ENCODE results near the gene ABCD2. TPM values are rescaled to one million over a fixed set of nuclear protein-coding genes. Genes with fewer than 3 reads are reported as not detected.

Gene ABCD2
- polyA plus RNA-seq, 1 donor from 2014 or later: 0.43 TPM

DNA sequence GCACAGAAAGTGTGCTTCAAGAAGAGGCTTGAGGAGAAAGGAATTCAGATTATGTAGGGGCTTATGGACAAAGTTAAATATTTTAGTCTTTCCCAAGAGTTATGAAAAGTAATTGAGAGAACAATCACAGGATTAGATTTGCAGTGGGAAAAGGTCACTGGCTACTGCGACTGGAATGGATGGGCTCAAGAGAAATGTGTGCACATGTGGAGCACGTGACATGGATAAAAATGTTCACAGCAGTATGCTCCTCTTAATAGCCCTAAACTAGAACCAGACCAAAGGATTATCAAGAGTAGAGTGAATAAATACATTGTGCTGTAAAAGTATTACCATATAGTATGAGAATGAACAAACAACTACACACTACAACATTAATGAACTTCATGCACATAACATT, 78.1 kb downstream of the ABCD2 start:
- Histone ChIP-seq H4K20me1 (ENCODE audit: insufficient read depth) (no peaks in the 10 kb centered on the region), H2AFZ (ENCODE audit: low read depth, low read length) (no peak overlapping the region), H3K4me3 (ENCODE audit: low read length) (no peak overlapping the region), H3K79me2 (replicated peaks; ENCODE audit: insufficient read depth, low read length) (no peaks in the 10 kb centered on the region), H3K27ac (ENCODE audit: low read length) (no peak overlapping the region), H3K36me3 (ENCODE audit: insufficient read depth, low read length) (no peaks in the 10 kb centered on the region), H3K9me2 (ENCODE audit: insufficient read depth, low read length) (no peaks in the 10 kb centered on the region), H3F3A (ENCODE audit: insufficient read depth, low read length, poor library complexity, severe bottlenecking) (no peaks in the 10 kb centered on the region), H3K4me2 (ENCODE audit: low read length) (no peak overlapping the region), H3K9me3 (ENCODE audit: low read length) (no peaks in the 10 kb centered on the region), H3K27me3 (ENCODE audit: insufficient read depth, low read depth, low read length) (no peaks in the 10 kb centered on the region), H3K9ac (ENCODE audit: low read length) (no peak overlapping the region)
- TF ChIP-seq TAF1 (IDR thresholded peaks at IDR 0.05; ENCODE audit: low read depth) (no peak), EZH2 (IDR thresholded peaks at IDR 0.05; ENCODE audit: borderline replicate concordance, insufficient read depth, low read length, poor library complexity, severe bottlenecking) (no peak), RAD21 (conservative IDR thresholded peaks at IDR 0.05) (no peak), POLR2AphosphoS5 (IDR thresholded peaks at IDR 0.05) (no peak), SMC3 (conservative IDR thresholded peaks at IDR 0.05; ENCODE audit: poor library complexity) (no peak), EP300 (conservative IDR thresholded peaks at IDR 0.05; ENCODE audit: poor library complexity, severe bottlenecking) (no peak), MXI1 (conservative IDR thresholded peaks at IDR 0.05; ENCODE audit: poor library complexity, severe bottlenecking) (no peak)
- TF ChIP-seq, protein P1, sequence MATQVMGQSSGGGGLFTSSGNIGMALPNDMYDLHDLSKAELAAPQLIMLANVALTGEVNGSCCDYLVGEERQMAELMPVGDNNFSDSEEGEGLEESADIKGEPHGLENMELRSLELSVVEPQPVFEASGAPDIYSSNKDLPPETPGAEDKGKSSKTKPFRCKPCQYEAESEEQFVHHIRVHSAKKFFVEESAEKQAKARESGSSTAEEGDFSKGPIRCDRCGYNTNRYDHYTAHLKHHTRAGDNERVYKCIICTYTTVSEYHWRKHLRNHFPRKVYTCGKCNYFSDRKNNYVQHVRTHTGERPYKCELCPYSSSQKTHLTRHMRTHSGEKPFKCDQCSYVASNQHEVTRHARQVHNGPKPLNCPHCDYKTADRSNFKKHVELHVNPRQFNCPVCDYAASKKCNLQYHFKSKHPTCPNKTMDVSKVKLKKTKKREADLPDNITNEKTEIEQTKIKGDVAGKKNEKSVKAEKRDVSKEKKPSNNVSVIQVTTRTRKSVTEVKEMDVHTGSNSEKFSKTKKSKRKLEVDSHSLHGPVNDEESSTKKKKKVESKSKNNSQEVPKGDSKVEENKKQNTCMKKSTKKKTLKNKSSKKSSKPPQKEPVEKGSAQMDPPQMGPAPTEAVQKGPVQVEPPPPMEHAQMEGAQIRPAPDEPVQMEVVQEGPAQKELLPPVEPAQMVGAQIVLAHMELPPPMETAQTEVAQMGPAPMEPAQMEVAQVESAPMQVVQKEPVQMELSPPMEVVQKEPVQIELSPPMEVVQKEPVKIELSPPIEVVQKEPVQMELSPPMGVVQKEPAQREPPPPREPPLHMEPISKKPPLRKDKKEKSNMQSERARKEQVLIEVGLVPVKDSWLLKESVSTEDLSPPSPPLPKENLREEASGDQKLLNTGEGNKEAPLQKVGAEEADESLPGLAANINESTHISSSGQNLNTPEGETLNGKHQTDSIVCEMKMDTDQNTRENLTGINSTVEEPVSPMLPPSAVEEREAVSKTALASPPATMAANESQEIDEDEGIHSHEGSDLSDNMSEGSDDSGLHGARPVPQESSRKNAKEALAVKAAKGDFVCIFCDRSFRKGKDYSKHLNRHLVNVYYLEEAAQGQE (IDR thresholded peaks at IDR 0.05; ENCODE audit: borderline replicate concordance): no peak
- TF ChIP-seq, protein P2, sequence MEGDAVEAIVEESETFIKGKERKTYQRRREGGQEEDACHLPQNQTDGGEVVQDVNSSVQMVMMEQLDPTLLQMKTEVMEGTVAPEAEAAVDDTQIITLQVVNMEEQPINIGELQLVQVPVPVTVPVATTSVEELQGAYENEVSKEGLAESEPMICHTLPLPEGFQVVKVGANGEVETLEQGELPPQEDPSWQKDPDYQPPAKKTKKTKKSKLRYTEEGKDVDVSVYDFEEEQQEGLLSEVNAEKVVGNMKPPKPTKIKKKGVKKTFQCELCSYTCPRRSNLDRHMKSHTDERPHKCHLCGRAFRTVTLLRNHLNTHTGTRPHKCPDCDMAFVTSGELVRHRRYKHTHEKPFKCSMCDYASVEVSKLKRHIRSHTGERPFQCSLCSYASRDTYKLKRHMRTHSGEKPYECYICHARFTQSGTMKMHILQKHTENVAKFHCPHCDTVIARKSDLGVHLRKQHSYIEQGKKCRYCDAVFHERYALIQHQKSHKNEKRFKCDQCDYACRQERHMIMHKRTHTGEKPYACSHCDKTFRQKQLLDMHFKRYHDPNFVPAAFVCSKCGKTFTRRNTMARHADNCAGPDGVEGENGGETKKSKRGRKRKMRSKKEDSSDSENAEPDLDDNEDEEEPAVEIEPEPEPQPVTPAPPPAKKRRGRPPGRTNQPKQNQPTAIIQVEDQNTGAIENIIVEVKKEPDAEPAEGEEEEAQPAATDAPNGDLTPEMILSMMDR (IDR thresholded peaks at IDR 0.05; ENCODE audit: poor library complexity, severe bottlenecking): no peak

DNA sequence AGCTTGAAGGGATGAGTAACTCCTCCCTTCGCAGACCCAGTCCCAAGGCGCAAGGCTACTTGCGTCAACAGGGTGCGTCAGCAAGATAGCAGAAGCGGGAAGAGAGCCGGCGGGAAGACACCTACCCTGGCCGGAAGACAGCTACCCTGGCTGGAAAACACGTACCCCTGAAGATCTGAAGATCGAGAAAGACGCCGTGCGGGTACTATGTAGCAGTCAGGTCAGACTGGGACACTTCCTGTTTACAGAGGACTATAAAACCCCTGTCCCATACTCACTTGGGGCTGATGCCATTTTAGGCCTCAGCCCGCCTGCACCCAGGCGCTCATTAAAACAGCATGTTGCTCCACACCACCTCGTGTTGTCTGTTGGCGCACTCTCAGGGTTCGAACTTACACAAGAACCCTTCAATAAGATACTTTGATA, 80.9 kb downstream of the ABCD2 start:
- H3K9me3 ChIP-seq (ENCODE audit: low read length): no peaks in the 10 kb centered on the region
- H2AFZ ChIP-seq (ENCODE audit: low read depth, low read length): no peak overlapping the region
- TF ChIP-seq TAF1 (IDR thresholded peaks at IDR 0.05; ENCODE audit: low read depth): no peak
- no peak overlapping the region for H3K9ac ChIP-seq (ENCODE audit: low read length)
- no peaks in the 10 kb centered on the region for H4K20me1 ChIP-seq (ENCODE audit: insufficient read depth)
- H3K9me2 ChIP-seq (ENCODE audit: insufficient read depth, low read length): no peaks in the 10 kb centered on the region
- H3K27ac ChIP-seq (ENCODE audit: low read length): no peak overlapping the region
- no peaks in the 10 kb centered on the region for H3K36me3 ChIP-seq (ENCODE audit: insufficient read depth, low read length)
- no peak overlapping the region for H3K4me2 ChIP-seq (ENCODE audit: low read length)
- no peaks in the 10 kb centered on the region for H3F3A ChIP-seq (ENCODE audit: insufficient read depth, low read length, poor library complexity, severe bottlenecking)
- H3K4me3 ChIP-seq (ENCODE audit: low read length): no peak overlapping the region
- no peaks in the 10 kb centered on the region for H3K27me3 ChIP-seq (ENCODE audit: insufficient read depth, low read depth, low read length)
- no peaks in the 10 kb centered on the region for H3K79me2 ChIP-seq (replicated peaks; ENCODE audit: insufficient read depth, low read length)

DNA sequence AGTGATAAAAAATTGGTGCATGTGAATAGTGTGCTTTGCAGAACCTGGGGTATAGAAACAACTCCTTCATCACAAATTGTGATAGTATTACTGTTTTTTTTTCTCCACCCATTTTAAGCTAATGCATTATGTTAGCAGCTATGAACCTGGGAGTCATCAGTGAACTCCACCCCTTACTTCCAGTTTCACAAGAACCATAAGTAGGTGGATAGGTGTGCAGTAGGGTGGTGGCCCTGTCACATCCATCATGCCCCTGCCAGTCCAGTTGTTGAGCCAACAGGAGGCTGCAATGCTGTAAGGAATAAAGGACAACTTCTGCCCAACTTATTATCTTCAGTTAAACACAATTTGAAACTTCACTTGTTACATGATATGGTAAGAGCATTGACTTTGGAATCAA, 85.7 kb downstream of the ABCD2 start:
- Histone ChIP-seq H3K36me3 (ENCODE audit: insufficient read depth, low read length) (no peaks in the 10 kb centered on the region), H3K9me3 (ENCODE audit: low read length) (no peaks in the 10 kb centered on the region), H4K20me1 (ENCODE audit: insufficient read depth) (no peaks in the 10 kb centered on the region), H3K4me2 (ENCODE audit: low read length) (no peak overlapping the region), H3K27me3 (ENCODE audit: insufficient read depth, low read depth, low read length) (no peaks in the 10 kb centered on the region), H3K79me2 (replicated peaks; ENCODE audit: insufficient read depth, low read length) (no peaks in the 10 kb centered on the region), H3K4me3 (ENCODE audit: low read length) (no peak overlapping the region), H3K27ac (ENCODE audit: low read length) (no peak overlapping the region), H2AFZ (ENCODE audit: low read depth, low read length) (no peak overlapping the region), H3K9ac (ENCODE audit: low read length) (no peak overlapping the region), H3K9me2 (ENCODE audit: insufficient read depth, low read length) (no peaks in the 10 kb centered on the region), H3F3A (ENCODE audit: insufficient read depth, low read length, poor library complexity, severe bottlenecking) (no peaks in the 10 kb centered on the region)
- TF ChIP-seq, protein P1 (IDR thresholded peaks at IDR 0.05; ENCODE audit: borderline replicate concordance): no peak
- TF ChIP-seq SMC3 (conservative IDR thresholded peaks at IDR 0.05; ENCODE audit: poor library complexity) (no peak), TAF1 (IDR thresholded peaks at IDR 0.05; ENCODE audit: low read depth) (no peak), POLR2AphosphoS5 (IDR thresholded peaks at IDR 0.05) (no peak), RAD21 (conservative IDR thresholded peaks at IDR 0.05) (no peak), EP300 (conservative IDR thresholded peaks at IDR 0.05; ENCODE audit: poor library complexity, severe bottlenecking) (no peak), EZH2 (IDR thresholded peaks at IDR 0.05; ENCODE audit: borderline replicate concordance, insufficient read depth, low read length, poor library complexity, severe bottlenecking) (no peak), MXI1 (conservative IDR thresholded peaks at IDR 0.05; ENCODE audit: poor library complexity, severe bottlenecking) (no peak)
- TF ChIP-seq, protein P2 (IDR thresholded peaks at IDR 0.05; ENCODE audit: poor library complexity, severe bottlenecking): no peak
